NT2/D1 (cell line): Measurements from ENCODE around the gene MANSC4.

Experiments
- DNase-seq: peaks from one replicate; pipeline ENCODE4 v3.0.0-alpha.2; 2011; ENCODE audit warnings: low read depth, low spot score
- H3K27me3 ChIP-seq: 2 replicates; pipeline ENCODE4 v1.6.0; 2011; ENCODE audit warnings: mild to moderate bottlenecking; ENCODE audit not compliant: insufficient read length, insufficient read depth
- H3K36me3 ChIP-seq: 2 replicates; pipeline ENCODE4 v1.6.1; 2011; ENCODE audit warnings: mild to moderate bottlenecking, low read length, mixed read lengths; ENCODE audit not compliant: insufficient read depth, insufficient read length
- H3K4me1 ChIP-seq: 2 replicates; pipeline ENCODE4 v1.5.1; 2011; ENCODE audit not compliant: insufficient read depth, insufficient read length
- H3K4me3 ChIP-seq: 2 replicates; pipeline ENCODE4 v1.5.1; 2011; ENCODE audit warnings: low read depth; ENCODE audit not compliant: insufficient read length
- H3K9ac ChIP-seq: 2 replicates; pipeline ENCODE4 v1.6.0; 2011; ENCODE audit warnings: low read depth; ENCODE audit not compliant: insufficient read length
- H3K9me3 ChIP-seq: 2 replicates; pipeline ENCODE4 v1.5.1; 2011; ENCODE audit warnings: mild to moderate bottlenecking, low read length; ENCODE audit not compliant: insufficient read depth
- SUZ12 ChIP-seq: IDR thresholded peaks from 2 replicates; pipeline ENCODE4 v1.6.1; 2011; ENCODE audit not compliant: insufficient read length, insufficient read depth; ENCODE audit errors: extremely low read depth
- YY1 ChIP-seq: IDR thresholded peaks from 2 replicates; pipeline ENCODE4 v1.6.1; 2011; ENCODE audit not compliant: insufficient read length, insufficient read depth
- ZNF274 ChIP-seq: IDR thresholded peaks from 2 replicates; pipeline ENCODE4 v1.6.1; 2011; ENCODE audit warnings: mild to moderate bottlenecking, low read depth, low read length

The MANSC4 gene

GRCh38 chr12:27820564-27820963, 40.5 kb upstream of the MANSC4 start:
- H3K4me3 ChIP-seq, result no peak overlapping the region
- DNase-seq, result no peak
- H3K4me1 ChIP-seq, result no peaks in the 10 kb centered on the region
- H3K9me3 ChIP-seq, result peaks cover 13% of the 10 kb centered on the region
- no peak for TF ChIP-seq YY1
- no peak for TF ChIP-seq ZNF274
- TF ChIP-seq SUZ12, result no peak
- H3K36me3 ChIP-seq, result no peaks in the 10 kb centered on the region
- no peaks in the 10 kb centered on the region for H3K27me3 ChIP-seq
- H3K9ac ChIP-seq, result no peak overlapping the region

GRCh38 chr12:27818401-27818918, 38.4 kb upstream of the MANSC4 start:
- TF ChIP-seq YY1 (no peak), ZNF274 (no peak), SUZ12 (no peak)
- Histone ChIP-seq H3K9me3 (peaks cover 18% of the 10 kb centered on the region), H3K27me3 (no peaks in the 10 kb centered on the region), H3K9ac (no peak overlapping the region), H3K4me3 (no peak overlapping the region), H3K36me3 (no peaks in the 10 kb centered on the region), H3K4me1 (no peaks in the 10 kb centered on the region)
- DNase-seq, result no peak

GRCh38 chr12:27817766-27818165, 37.7 kb upstream of the MANSC4 start:
- TF ChIP-seq ZNF274, result no peak
- TF ChIP-seq YY1, result no peak
- TF ChIP-seq SUZ12, result no peak

GRCh38 chr12:27814851-27815591, 35.0 kb upstream of the MANSC4 start:
- Histone ChIP-seq H3K4me3 (no peak overlapping the region), H3K9me3 (peaks cover 18% of the 10 kb centered on the region), H3K27me3 (no peaks in the 10 kb centered on the region), H3K4me1 (no peaks in the 10 kb centered on the region), H3K36me3 (no peaks in the 10 kb centered on the region), H3K9ac (no peak overlapping the region)
- DNase-seq, result peak; percentile 30
- TF ChIP-seq ZNF274 (no peak), YY1 (no peak), SUZ12 (no peak)

More at GRCh38 chr12:27817766-27818165, 37.7 kb upstream of the MANSC4 start:
- Histone ChIP-seq H3K4me1 (no peaks in the 10 kb centered on the region), H3K27me3 (no peaks in the 10 kb centered on the region), H3K9ac (no peak overlapping the region), H3K36me3 (no peaks in the 10 kb centered on the region), H3K4me3 (no peak overlapping the region), H3K9me3 (peaks cover 18% of the 10 kb centered on the region)
- no peak for DNase-seq

- Histone ChIP-seq H3K36me3 (no peaks in the 10 kb centered on the region), H3K9ac (no peak overlapping the region), H3K4me3 (no peak overlapping the region), H3K9me3 (peaks cover 13% of the 10 kb centered on the region), H3K27me3 (no peaks in the 10 kb centered on the region), H3K4me1 (no peaks in the 10 kb centered on the region)
- TF ChIP-seq ZNF274, result no peak
- TF ChIP-seq YY1, result no peak
- no peak for TF ChIP-seq SUZ12
- DNase-seq, result no peak
Observed at GRCh38 chr12:27814411-27814810, 34.4 kb upstream of the MANSC4 start.

- H3K4me3 ChIP-seq, result no peak overlapping the region
- H3K36me3 ChIP-seq, result no peaks in the 10 kb centered on the region
- DNase-seq, result no peak
- no peak overlapping the region for H3K9ac ChIP-seq
- no peaks in the 10 kb centered on the region for H3K27me3 ChIP-seq
- TF ChIP-seq YY1 (no peak), SUZ12 (no peak), ZNF274 (no peak)
- 0 out of 2 replicates have a peak, but pooled peaks cover 5% of the 10 kb centered on the region for H3K9me3 ChIP-seq
- H3K4me1 ChIP-seq, result no peaks in the 10 kb centered on the region
Observed at GRCh38 chr12:27812502-27812901, 32.5 kb upstream of the MANSC4 start.

- no peak overlapping the region for H3K4me3 ChIP-seq
- 0 out of 2 replicates have a peak, but pooled peaks cover 5% of the 10 kb centered on the region for H3K9me3 ChIP-seq
- DNase-seq, result no peak
- TF ChIP-seq YY1, result no peak
- TF ChIP-seq ZNF274, result no peak
- no peak for TF ChIP-seq SUZ12
- H3K4me1 ChIP-seq, result no peaks in the 10 kb centered on the region
- H3K27me3 ChIP-seq, result no peaks in the 10 kb centered on the region
- H3K36me3 ChIP-seq, result no peaks in the 10 kb centered on the region
- H3K9ac ChIP-seq, result no peak overlapping the region
Observed at GRCh38 chr12:27810756-27811155, 30.7 kb upstream of the MANSC4 start.

GRCh38 chr12:27808841-27809240, 28.8 kb upstream of the MANSC4 start:
- Histone ChIP-seq H3K4me3 (no peak overlapping the region), H3K4me1 (no peaks in the 10 kb centered on the region), H3K27me3 (no peaks in the 10 kb centered on the region), H3K9ac (no peak overlapping the region), H3K36me3 (no peaks in the 10 kb centered on the region), H3K9me3 (no peaks in the 10 kb centered on the region)
- DNase-seq, result no peak
- no peak for TF ChIP-seq ZNF274
- TF ChIP-seq SUZ12, result no peak
- no peak for TF ChIP-seq YY1
